Stimulated activated CD4-positive, alpha-beta T cell treated with anti-CD3 and anti-CD28 coated beads, Interleukin-12 subunit alpha, Interleukin-12 subunit beta, amount 100 ng/mL, for 24 hours (primary cell): Measurements from ENCODE around the gene PLEKHG1.

Experiments used
- DNase-seq, 2 experiments: peaks; one replicate each; pipeline ENCODE4 v3.0.0-alpha.2; 2020; ENCODE audit warnings: low read depth in 2 of 2

Gene PLEKHG1

DNA sequence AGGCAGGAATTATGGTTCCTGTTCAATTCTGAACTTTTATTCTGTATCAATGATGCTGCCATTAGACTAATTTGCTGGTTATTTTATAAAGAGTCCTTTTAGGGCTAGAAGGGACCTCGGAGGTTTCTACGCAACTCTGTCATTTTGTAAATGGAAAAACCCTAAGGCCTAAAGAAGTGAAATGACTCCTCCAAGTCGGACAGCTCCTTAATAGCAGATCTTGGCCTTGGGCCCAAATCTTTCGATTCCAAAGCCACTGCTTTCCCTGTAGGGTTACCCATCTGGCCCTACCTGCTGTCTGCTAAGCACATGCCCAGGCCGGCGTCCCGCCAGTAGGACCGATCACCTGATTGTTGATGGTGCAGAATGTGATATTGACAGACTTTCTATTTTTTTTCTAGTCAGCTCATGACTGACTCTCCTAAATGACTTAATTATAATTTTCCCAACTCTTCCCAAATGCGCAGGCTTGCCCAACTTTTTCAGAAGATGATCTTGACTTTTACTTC, 40.2 kb downstream of the PLEKHG1 start:
- DNase-seq: no peak

DNA sequence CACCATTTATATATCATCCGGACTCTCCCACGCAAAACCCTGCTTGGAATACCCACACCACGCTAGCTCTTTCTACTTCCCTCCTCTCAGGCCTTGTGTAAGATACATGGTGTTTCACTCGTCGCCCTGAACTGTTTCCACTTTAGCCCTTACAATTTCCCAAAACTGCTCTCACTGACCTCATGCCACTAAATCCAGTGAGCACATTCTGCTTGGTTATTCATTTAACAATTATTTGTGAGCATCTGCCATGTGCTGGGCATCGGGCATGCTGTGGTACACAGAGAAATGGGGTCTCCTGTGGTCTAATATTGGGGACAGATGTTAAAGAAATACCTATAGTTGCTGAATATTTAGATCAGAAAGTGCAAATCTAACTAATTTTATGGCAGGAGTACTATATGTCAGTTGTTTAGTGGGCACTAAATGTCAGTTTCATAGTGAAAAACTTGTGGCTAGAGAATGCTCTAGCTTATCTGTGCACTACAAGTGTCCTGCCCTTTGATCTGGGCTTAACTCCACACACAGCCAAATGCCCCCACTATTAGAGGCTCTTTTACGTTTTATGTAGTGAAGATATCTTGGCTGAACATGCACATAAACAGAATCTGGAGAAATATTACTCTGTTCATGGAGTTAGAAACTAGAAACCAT, 41.0 kb downstream of the PLEKHG1 start:
- no peak for DNase-seq

DNA sequence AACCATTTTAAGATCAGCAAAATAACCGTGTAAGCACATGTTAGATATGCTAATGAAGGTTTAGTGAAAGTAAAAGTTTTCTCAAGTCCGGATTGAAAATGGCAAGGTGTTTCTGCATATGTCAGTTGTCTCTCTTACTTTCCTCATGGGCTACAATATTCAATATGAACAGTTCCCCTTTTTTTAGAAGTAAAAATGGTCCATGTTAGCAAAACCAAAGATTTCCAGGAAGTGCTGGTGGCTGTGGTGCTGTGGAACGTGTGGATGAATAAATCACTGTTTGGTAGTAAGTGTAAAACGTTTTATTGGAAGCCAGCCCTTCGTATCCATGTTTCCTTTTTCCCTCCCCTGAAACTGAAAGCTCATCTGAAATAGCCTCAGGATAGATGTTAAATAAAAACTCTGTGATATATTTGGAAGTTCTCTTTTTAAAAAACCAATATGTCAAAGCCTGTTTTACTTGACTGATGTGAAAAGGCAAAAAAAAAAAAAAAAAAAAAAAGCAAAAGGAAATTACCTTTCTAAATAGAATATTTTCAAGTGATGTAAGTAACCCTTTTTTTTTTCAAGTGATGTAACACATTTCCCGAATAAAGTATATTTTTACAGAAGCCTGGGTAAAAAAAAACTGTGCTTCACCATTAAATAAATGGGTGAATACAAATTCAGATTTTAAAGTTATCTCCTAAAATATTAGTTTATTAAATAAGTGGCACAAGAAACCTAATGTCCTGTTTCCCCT, 41.9 kb downstream of the PLEKHG1 start:
- DNase-seq: no peak

DNA sequence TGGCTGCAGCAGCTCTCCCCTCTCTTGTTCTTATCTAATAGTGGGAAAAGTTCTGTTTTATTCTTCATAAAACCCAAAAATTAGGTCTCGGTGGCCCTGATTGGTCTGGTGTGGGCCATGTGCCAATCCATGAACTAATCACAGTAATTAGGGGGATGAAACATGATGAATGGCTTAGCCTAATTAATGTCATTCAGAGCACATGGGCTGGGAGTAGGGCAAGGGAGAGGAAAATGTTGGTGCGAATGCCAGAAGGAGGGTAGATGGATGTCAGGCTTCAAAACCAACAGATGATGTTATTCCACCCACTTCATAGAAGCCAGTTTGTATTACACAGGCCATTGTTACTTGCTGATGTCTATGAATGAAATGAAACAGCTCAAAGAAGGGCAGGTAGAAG, 46.5 kb downstream of the PLEKHG1 start:
- DNase-seq: no peak

DNA sequence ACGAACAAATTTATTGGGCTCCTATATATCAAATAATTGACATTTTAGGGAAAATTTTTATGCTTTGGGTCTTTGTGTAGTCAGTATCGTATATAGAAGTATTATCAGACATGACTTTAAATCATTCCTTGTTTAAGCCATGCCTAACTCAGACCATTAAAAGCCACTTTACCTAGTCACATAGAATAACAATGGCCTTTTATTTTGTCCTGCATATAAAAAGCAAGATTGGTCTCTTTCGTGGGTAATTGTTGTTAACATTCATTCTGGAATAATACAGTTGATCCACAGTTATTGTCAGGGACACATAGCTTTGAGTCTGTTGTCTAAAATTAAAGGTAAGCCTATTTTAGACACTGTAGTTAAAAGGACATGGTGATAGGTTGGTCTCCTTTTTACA, 47.4 kb downstream of the PLEKHG1 start:
- DNase-seq: no peak
